ENCODE data around the gene TRABD2B. TPM values are rescaled to one million over a fixed set of nuclear protein-coding genes. Genes with fewer than 3 reads are reported as not detected.

TRABD2B gene
- polyA plus RNA-seq, 1 experiment, result not detected

DNA sequence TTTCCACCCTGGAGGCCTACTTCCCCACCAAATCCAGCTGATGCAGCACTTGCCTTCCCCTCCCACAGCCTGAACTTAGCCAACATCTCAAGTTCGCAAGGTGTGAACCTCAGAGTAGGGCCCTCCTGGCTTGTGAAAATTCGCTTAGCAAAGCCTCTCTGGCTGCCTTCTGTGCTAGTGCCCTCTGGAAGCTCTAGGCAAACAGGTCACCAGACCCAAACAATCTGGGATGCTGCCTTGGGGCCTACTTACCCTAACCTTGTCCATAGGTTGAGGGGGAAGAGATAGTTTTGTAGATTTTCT is 30.3 kb upstream of the TRABD2B start:
- TF ChIP-seq, protein P1, sequence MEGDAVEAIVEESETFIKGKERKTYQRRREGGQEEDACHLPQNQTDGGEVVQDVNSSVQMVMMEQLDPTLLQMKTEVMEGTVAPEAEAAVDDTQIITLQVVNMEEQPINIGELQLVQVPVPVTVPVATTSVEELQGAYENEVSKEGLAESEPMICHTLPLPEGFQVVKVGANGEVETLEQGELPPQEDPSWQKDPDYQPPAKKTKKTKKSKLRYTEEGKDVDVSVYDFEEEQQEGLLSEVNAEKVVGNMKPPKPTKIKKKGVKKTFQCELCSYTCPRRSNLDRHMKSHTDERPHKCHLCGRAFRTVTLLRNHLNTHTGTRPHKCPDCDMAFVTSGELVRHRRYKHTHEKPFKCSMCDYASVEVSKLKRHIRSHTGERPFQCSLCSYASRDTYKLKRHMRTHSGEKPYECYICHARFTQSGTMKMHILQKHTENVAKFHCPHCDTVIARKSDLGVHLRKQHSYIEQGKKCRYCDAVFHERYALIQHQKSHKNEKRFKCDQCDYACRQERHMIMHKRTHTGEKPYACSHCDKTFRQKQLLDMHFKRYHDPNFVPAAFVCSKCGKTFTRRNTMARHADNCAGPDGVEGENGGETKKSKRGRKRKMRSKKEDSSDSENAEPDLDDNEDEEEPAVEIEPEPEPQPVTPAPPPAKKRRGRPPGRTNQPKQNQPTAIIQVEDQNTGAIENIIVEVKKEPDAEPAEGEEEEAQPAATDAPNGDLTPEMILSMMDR (IDR thresholded peaks at IDR 0.05; ENCODE audit: low read depth, low read length), result no peak
- ChIA-PET CTCF (no interaction called here), POLR2A (no interaction called here)
- no peak overlapping the region for H3K27ac ChIP-seq (ENCODE audit: low read depth, low read length)
- H3K27me3 ChIP-seq (ENCODE audit: control insufficient read depth, insufficient read depth, low read length), result no peaks in the 10 kb centered on the region
- H3K4me3 ChIP-seq (ENCODE audit: low read depth, low read length), result no peak overlapping the region
- no peak for DNase-seq (ENCODE audit: low read depth, low spot score)
- no peaks in the 10 kb centered on the region for H3K9me3 ChIP-seq (ENCODE audit: control insufficient read depth, insufficient read depth, low read length)

DNA sequence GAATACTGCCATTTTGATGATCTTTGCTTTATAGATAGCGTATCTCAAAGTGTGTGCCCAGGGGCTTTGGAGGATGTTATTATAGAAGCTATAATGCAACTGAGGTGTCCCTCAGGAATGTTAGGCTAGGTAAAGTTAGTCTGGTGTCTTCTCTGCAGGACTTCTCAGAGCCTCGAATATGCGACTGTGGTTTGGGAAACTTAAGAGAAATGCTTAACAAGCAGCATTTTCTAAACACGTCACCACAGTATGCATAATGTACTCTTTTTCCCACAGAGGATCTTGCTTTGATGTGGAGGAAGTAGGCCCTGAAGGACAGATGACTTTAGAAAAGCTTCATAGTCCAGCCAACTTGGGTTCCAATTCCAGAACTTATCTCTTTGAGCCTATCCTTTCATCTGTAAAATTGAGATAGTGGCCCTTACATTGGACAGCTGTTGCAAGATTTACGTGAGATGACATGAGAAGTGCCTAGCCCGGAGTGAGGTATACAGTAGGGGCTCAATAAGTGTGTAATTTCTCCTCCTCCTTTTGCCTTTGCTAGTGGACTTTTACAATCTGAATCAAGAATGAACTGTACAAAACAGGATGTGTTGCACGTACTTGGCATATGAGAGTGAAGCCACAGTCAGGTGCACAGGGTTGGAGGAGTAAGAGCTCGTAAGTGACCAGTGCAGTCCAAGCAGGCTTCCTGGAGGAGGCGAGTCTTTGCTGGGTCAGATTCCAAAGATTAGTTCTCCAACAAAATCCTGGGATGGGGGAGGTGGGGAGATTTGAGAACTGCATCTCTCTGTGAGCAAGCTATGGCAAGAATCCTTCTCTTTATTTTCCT is 29.7 kb upstream of the TRABD2B start:
- POLR2A ChIA-PET, result no interaction called here
- no peak for DNase-seq (ENCODE audit: low read depth, low spot score)
- Histone ChIP-seq H3K27ac (ENCODE audit: low read depth, low read length) (no peak overlapping the region), H3K9me3 (ENCODE audit: control insufficient read depth, insufficient read depth, low read length) (no peaks in the 10 kb centered on the region), H3K27me3 (ENCODE audit: control insufficient read depth, insufficient read depth, low read length) (no peaks in the 10 kb centered on the region), H3K4me3 (ENCODE audit: low read depth, low read length) (no peak overlapping the region)
- TF ChIP-seq, protein P1 (IDR thresholded peaks at IDR 0.05; ENCODE audit: low read depth, low read length), result no peak
- CTCF ChIA-PET, result no interaction called here

DNA sequence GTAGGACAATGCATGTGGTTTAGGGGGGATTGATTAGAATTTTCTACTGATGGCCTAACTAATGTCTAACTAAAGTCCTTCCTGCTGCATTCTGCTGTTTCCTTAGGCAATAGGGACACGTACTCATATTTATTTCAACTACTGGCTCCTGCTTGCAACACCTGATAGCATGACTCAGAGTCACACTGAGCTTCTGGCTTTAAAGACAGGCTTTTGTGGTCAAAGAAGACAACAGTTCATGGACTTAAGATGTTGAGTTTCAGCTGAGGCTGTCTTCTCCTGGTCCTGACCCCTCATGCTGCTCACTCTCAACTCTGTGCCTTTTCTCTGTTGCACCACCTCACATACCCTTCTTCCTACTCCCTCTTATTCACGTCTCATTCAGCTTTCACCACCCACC is 29.1 kb upstream of the TRABD2B start:
- no peaks in the 10 kb centered on the region for H3K9me3 ChIP-seq (ENCODE audit: control insufficient read depth, insufficient read depth, low read length)
- H3K27ac ChIP-seq (ENCODE audit: low read depth, low read length), result no peak overlapping the region
- no peak for DNase-seq (ENCODE audit: low read depth, low spot score)
- TF ChIP-seq, protein P1 (IDR thresholded peaks at IDR 0.05; ENCODE audit: low read depth, low read length), result no peak
- H3K27me3 ChIP-seq (ENCODE audit: control insufficient read depth, insufficient read depth, low read length), result no peaks in the 10 kb centered on the region
- H3K4me3 ChIP-seq (ENCODE audit: low read depth, low read length), result no peak overlapping the region
- CTCF ChIA-PET, result no interaction called here
- POLR2A ChIA-PET, result no interaction called here

GRCh38 chr1:48025076-48025475 is 27.9 kb upstream of the TRABD2B start:
- POLR2A ChIA-PET, result no interaction called here
- Histone ChIP-seq H3K27ac (ENCODE audit: low read depth, low read length) (no peak overlapping the region), H3K27me3 (ENCODE audit: control insufficient read depth, insufficient read depth, low read length) (no peaks in the 10 kb centered on the region), H3K9me3 (ENCODE audit: control insufficient read depth, insufficient read depth, low read length) (no peaks in the 10 kb centered on the region), H3K4me3 (ENCODE audit: low read depth, low read length) (no peak overlapping the region)
- CTCF ChIA-PET, result interaction anchor here (1.4 kb wide), 1 partner anchor 27 kb away, joined by 7 read pairs; the partner anchor contains the start of gene TRABD2B
- TF ChIP-seq, protein P1 (IDR thresholded peaks at IDR 0.05; ENCODE audit: low read depth, low read length), result no peak
- no peak for DNase-seq (ENCODE audit: low read depth, low spot score)

DNA sequence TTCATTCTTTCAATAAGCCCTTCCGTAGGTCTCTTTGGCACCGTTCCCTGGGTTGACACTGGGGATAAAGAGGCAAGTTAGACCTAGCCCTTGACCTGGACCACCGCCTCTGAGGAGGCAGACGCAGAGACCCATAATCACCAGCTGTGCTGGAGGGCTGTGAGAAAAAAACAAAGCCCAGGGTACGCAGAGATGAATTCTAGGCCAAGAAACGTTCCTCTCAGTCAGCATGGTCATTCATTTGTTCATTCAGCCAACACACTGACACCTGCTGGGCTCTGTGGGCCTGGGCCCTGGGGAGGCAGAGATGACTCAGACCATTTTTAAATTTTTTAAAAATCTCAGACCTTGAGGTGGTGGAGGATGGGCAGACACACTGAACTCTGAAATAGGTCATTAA is 26.3 kb upstream of the TRABD2B start:
- H3K27me3 ChIP-seq (ENCODE audit: control insufficient read depth, insufficient read depth, low read length), result no peaks in the 10 kb centered on the region
- DNase-seq (ENCODE audit: low read depth, low spot score), result no peak
- POLR2A ChIA-PET, result no interaction called here
- H3K9me3 ChIP-seq (ENCODE audit: control insufficient read depth, insufficient read depth, low read length), result no peaks in the 10 kb centered on the region
- CTCF ChIA-PET, result no interaction called here
- TF ChIP-seq, protein P1 (IDR thresholded peaks at IDR 0.05; ENCODE audit: low read depth, low read length), result no peak
- H3K27ac ChIP-seq (ENCODE audit: low read depth, low read length), result no peak overlapping the region
- H3K4me3 ChIP-seq (ENCODE audit: low read depth, low read length), result no peak overlapping the region

All from AG04450 (cell line).